ENCODE data around the gene HOXB8.
A peak's percentile ranks its signal among the peaks of the same experiment; 100 is the strongest.

- TF ChIP-seq CTCF (IDR thresholded peaks at IDR 0.05): peak in 1 of 6 experiments; percentile 30
- no peak for TF ChIP-seq POLR2A (IDR thresholded peaks at IDR 0.05)
Observed at GRCh38 chr17:48612854-48613691, 2.0 kb downstream of the HOXB8 start.
